IMR-90 (cell line): ENCODE results near the gene RNF227. TPM values are rescaled to one million over a fixed set of nuclear protein-coding genes. Genes with fewer than 3 reads are reported as not detected.

ENCODE experiments used
- ATAC-seq: fragments of 200-7000 bp; cut with Tn5 transposase; 2 replicates; pipeline ENCODE4 v1.9.1; 2020; ENCODE audit warnings: low read depth, mild to moderate bottlenecking, moderate library complexity
- BruUV-seq: library from RNA; stranded (reverse); fragments of 400-500 nt; replicated peaks from 2 replicates; lab custom pipeline; 2021; lab: Mats Ljungman, UMichigan
- CTCF ChIA-PET: fragments of 300-600 bp; formaldehyde crosslinking; extraction: SDS; loops from one replicate; lab custom pipeline; 2021; ENCODE audit warnings: antibody characterized with exemption; lab: Yijun Ruan, JAX
- POLR2A ChIA-PET: fragments of 300-600 bp; sonication (Branson Sonifier 250); formaldehyde crosslinking; loops from one replicate; lab custom pipeline; 2022; ENCODE audit warnings: antibody characterized with exemption; ENCODE audit not compliant: unreplicated experiment; lab: Charles Lee
- DNase-seq: peaks from one replicate; pipeline ENCODE4 v3.0.0; 2013
- H2AFZ ChIP-seq: replicated peaks from 2 replicates; pipeline ENCODE3; 2013; ENCODE audit warnings: low read length, mild to moderate bottlenecking; ENCODE audit not compliant: poor library complexity
- H2AK5ac ChIP-seq: 2 replicates; pipeline ENCODE4 v1.6.1; 2013; ENCODE audit warnings: low read depth, low read length, inconsistent platforms
- H2AK9ac ChIP-seq: replicated peaks from 2 replicates; pipeline ENCODE3; 2013; ENCODE audit warnings: mild to moderate bottlenecking, low read depth, low read length, moderate library complexity; ENCODE audit not compliant: poor library complexity
- H2BK120ac ChIP-seq: 2 replicates; pipeline ENCODE4 v1.6.1; 2013; ENCODE audit warnings: low read depth, low read length, inconsistent platforms
- H2BK15ac ChIP-seq: 3 replicates; pipeline ENCODE4 v1.6.1; 2013; ENCODE audit warnings: low read depth, low read length, inconsistent platforms
- H2BK20ac ChIP-seq: 2 replicates; pipeline ENCODE4 v1.6.1; 2013; ENCODE audit warnings: low read depth, mild to moderate bottlenecking, inconsistent platforms, low read length, moderate library complexity
- H2BK5ac ChIP-seq: 2 replicates; pipeline ENCODE4 v1.6.1; 2013; ENCODE audit warnings: mild to moderate bottlenecking, low read depth, low read length, inconsistent platforms; ENCODE audit not compliant: poor library complexity, severe bottlenecking
- H3K14ac ChIP-seq: replicated peaks from 2 replicates; pipeline ENCODE4 v1.6.1; 2013; ENCODE audit warnings: low read depth, low read length, inconsistent platforms
- H3K18ac ChIP-seq: 2 replicates; pipeline ENCODE4 v1.6.1; 2013; ENCODE audit warnings: low read depth, low read length, control low read depth
- H3K23ac ChIP-seq: 2 replicates; pipeline ENCODE4 v1.6.1; 2013; ENCODE audit warnings: low read depth, low read length, inconsistent platforms
- H3K27ac ChIP-seq: 2 replicates; pipeline ENCODE4 v1.5.1; 2013; ENCODE audit warnings: mild to moderate bottlenecking, control low read depth, low read length; ENCODE audit not compliant: insufficient read depth
- H3K27me3 ChIP-seq: 2 replicates; pipeline ENCODE4 v1.6.1; 2013; ENCODE audit warnings: low read length; ENCODE audit not compliant: control insufficient read depth, insufficient read depth
- H3K36me3 ChIP-seq: 2 replicates; pipeline ENCODE4 v1.6.1; 2013; ENCODE audit warnings: low read length, mixed read lengths; ENCODE audit not compliant: control insufficient read depth, insufficient read depth
- H3K4ac ChIP-seq: 2 replicates; pipeline ENCODE4 v1.6.1; 2013; ENCODE audit warnings: low read depth, low read length, inconsistent platforms
- H3K4me1 ChIP-seq: 2 replicates; pipeline ENCODE4 v1.6.1; 2013; ENCODE audit warnings: low read length, mixed read lengths; ENCODE audit not compliant: control insufficient read depth, insufficient read depth
- H3K4me2 ChIP-seq: 2 replicates; pipeline ENCODE4 v1.6.1; 2013; ENCODE audit warnings: low read depth, mild to moderate bottlenecking, control low read depth, low read length, moderate library complexity
- H3K4me3 ChIP-seq: 2 replicates; pipeline ENCODE4 v1.5.1; 2013; ENCODE audit warnings: low read depth, mild to moderate bottlenecking, control low read depth, low read length, moderate library complexity; ENCODE audit not compliant: insufficient read depth
- H3K56ac ChIP-seq: 2 replicates; pipeline ENCODE4 v1.6.1; 2013; ENCODE audit warnings: low read length, inconsistent platforms; ENCODE audit not compliant: insufficient read depth; ENCODE audit errors: extremely low read depth
- H3K79me1 ChIP-seq, 2 experiments: 2 replicates each; pipeline ENCODE4 v1.6.1; 2013; ENCODE audit warnings: low read length in 2 of 2, inconsistent platforms in 1 of 2, low read depth in 1 of 2
- H3K9ac ChIP-seq: 2 replicates; pipeline ENCODE4 v1.6.1; 2013; ENCODE audit warnings: low read depth, low read length, control low read depth
- H3K9me1 ChIP-seq: 2 replicates; pipeline ENCODE4 v1.6.1; 2013; ENCODE audit warnings: low read length, inconsistent platforms; ENCODE audit not compliant: insufficient read depth
- H3K9me3 ChIP-seq: 2 replicates; pipeline ENCODE4 v1.6.1; 2013; ENCODE audit warnings: low read length; ENCODE audit not compliant: control insufficient read depth, insufficient read depth
- H4K20me1 ChIP-seq: 2 replicates; pipeline ENCODE4 v1.6.1; 2013; ENCODE audit warnings: low read length, inconsistent platforms; ENCODE audit not compliant: insufficient read depth
- H4K5ac ChIP-seq: 2 replicates; pipeline ENCODE4 v1.6.1; 2013; ENCODE audit warnings: mild to moderate bottlenecking, low read depth, low read length, control low read depth
- H4K8ac ChIP-seq, 2 experiments: 2 replicates each; pipeline ENCODE4 v1.6.1; 2013; ENCODE audit warnings: low read depth in 2 of 2, low read length in 2 of 2, control low read depth in 1 of 2, inconsistent platforms in 1 of 2
- H4K91ac ChIP-seq: 2 replicates; pipeline ENCODE4 v1.6.1; 2013; ENCODE audit warnings: low read depth, low read length, inconsistent platforms; ENCODE audit not compliant: insufficient read depth
- MAZ ChIP-seq: IDR thresholded peaks from 2 replicates; pipeline ENCODE4 v1.6.1; 2012; ENCODE audit warnings: low read depth, mild to moderate bottlenecking, low read length, improper control_type of control experiment, moderate library complexity, borderline replicate concordance
- NFE2L2 ChIP-seq: fragments of 150-350 bp; IDR thresholded peaks from 2 replicates; pipeline ENCODE4 v1.6.1; 2016; ENCODE audit warnings: low read depth, mild to moderate bottlenecking, low read length
- POLR2A ChIP-seq: IDR thresholded peaks from 2 replicates; pipeline ENCODE4 v1.6.1; 2012; ENCODE audit warnings: mild to moderate bottlenecking, low read depth, low read length
- RFX5 ChIP-seq: IDR thresholded peaks from 2 replicates; pipeline ENCODE4 v1.8.0; 2012; ENCODE audit warnings: low read depth, mild to moderate bottlenecking, low read length, moderate library complexity
- SMC3 ChIP-seq: fragments of 150-350 bp; IDR thresholded peaks from 2 replicates; pipeline ENCODE4 v1.6.1; 2016; ENCODE audit warnings: low read depth, mild to moderate bottlenecking, antibody characterized with exemption, low read length, moderate library complexity
- USF2 ChIP-seq: fragments of 150-350 bp; IDR thresholded peaks from 2 replicates; pipeline ENCODE4 v1.6.1; 2017; ENCODE audit warnings: mild to moderate bottlenecking, antibody characterized with exemption, low read length, low read depth
- WGBS, 2 experiments: methylation state at CpG; one replicate each; pipeline versions ENCODE4 v1.1.5 to v1.1.7; 2013; ENCODE audit warnings: missing lambda C conversion rate in 2 of 2; ENCODE audit not compliant: insufficient read length in 1 of 2; ENCODE audit errors: extremely low coverage in 2 of 2; 5-methylcytosine and 5-hydroxymethylcytosine counted together
- dilution Hi-C: fragments of 300-500 bp; cut with HindIII; formaldehyde crosslinking; loops from one replicate; pipeline ENCODE4 v1.14.3; 2018; ENCODE audit warnings: low sequenced_read_pairs; ENCODE audit not compliant: unreplicated experiment
- in situ Hi-C: fragments of 300-500 bp; cut with MboI; formaldehyde crosslinking; loops from 3 replicates; pipeline ENCODE4 v1.14.3; 2019; ENCODE audit warnings: low sequenced_read_pairs, inconsistent platforms, mixed read lengths
- intact Hi-C: fragments of 100-400 bp; cut with micrococcal nuclease; formaldehyde crosslinking; loops from 2 replicates; pipeline ENCODE4 v1.10.0; 2022
- polyA plus RNA-seq, 3 experiments: library from polyadenylated mRNA; depleted of rRNA; stranded (reverse); fragments of >200 nt; gene quantifications; 2 replicates each; pipeline ENCODE4 v1.2.3, GENCODE V29; 2012; ENCODE audit warnings: low replicate concordance in 1 of 3
- total RNA-seq: library from RNA; depleted of rRNA; stranded (reverse); fragments of >200 nt; gene quantifications from 2 replicates; pipeline ENCODE4 v1.2.3, GENCODE V29; 2012

RNF227 gene
- total and polyA plus RNA-seq, 2 of the 4 experiments (the other 2 are of a cell fraction), result 1.3 to 3.1 TPM

GRCh38 chr17:7903154-7904103 lies 12.7 kb downstream of the RNF227 start:
- Histone ChIP-seq H3K14ac (no peak overlapping the region), H2AK5ac (no peak overlapping the region), H3K9me3 (no peaks in the 10 kb centered on the region), H2BK15ac (no peak overlapping the region), H3K9me1 (no peaks in the 10 kb centered on the region), H3K27ac (no peak overlapping the region), H3K9ac (no peak overlapping the region), H4K8ac (no peak overlapping the region), H3K36me3 (peaks cover 92% of the 10 kb centered on the region), H3K27me3 (no peaks in the 10 kb centered on the region), H3K4me3 (no peak overlapping the region), H3K79me1 (peaks cover 0 to 8% of the 10 kb centered on the region in 2 experiments; a peak in 2 of 4 replicates), H3K4me2 (no peak overlapping the region), H3K23ac (no peak overlapping the region), H2BK120ac (no peak overlapping the region), H3K18ac (no peak overlapping the region), H3K56ac (no peak overlapping the region), H4K20me1 (no peaks in the 10 kb centered on the region), H3K4me1 (no peaks in the 10 kb centered on the region), H2BK5ac (no peak overlapping the region), H4K5ac (no peak overlapping the region), H2BK20ac (no peak overlapping the region), H3K4ac (no peak overlapping the region), H2AK9ac (no peak overlapping the region), H4K91ac (no peak overlapping the region), H2AFZ (no peak overlapping the region)
- dilution Hi-C loops, result no loop called here
- DNase-seq (no peak), ATAC-seq (no peak)
- WGBS, 2 experiments, result 71% methylated on average over 9 of the region's 22 CpGs; no CpG with 5 or more reads in 1 of the 2 experiments
- TSS peak; percentile 38 for BruUV-seq
- in situ Hi-C loops, result no loop called here
- intact Hi-C loops, result no loop called here
- ChIA-PET CTCF (interaction anchor here (1.3 kb wide), 1 partner anchor 87 kb away, joined by 10 read pairs; no protein-coding TSS in a partner anchor), POLR2A (no interaction called here)
- TF ChIP-seq RFX5 (no peak), SMC3 (no peak), POLR2A (no peak), MAZ (no peak), USF2 (no peak), NFE2L2 (no peak)
